HCT116 (cell line): ENCODE results near the gene ADORA1. TPM values are rescaled to one million over a fixed set of nuclear protein-coding genes. Genes with fewer than 3 reads are reported as not detected.

Experiments
- ATAC-seq: fragments of 200-7000 bp; cut with Tn5 transposase; 2 replicates; pipeline ENCODE4 v1.9.1; 2020; ENCODE audit warnings: mild to moderate bottlenecking, moderate library complexity
- BruUV-seq: library from RNA; stranded (reverse); fragments of 400-500 nt; replicated peaks from 2 replicates; lab custom pipeline; 2021; lab: Mats Ljungman, UMichigan
- CTCF ChIA-PET: fragments of 300-600 bp; sonication (Branson Sonifier 250); formaldehyde crosslinking; loops from one replicate; lab custom pipeline; 2021; ENCODE audit warnings: antibody characterized with exemption; lab: Charles Lee
- POLR2A ChIA-PET: fragments of 300-600, 350-600 bp; sonication (Branson Sonifier 250); formaldehyde crosslinking; loops from one replicate; lab custom pipeline; 2021; ENCODE audit warnings: antibody characterized with exemption; lab: Charles Lee
- RAD21 ChIA-PET, 2 experiments: fragments of 300-600 bp; sonication (Branson Sonifier 250); formaldehyde crosslinking; loops; one replicate each; lab custom pipeline; 2023; ENCODE audit warnings: low total read pairs in 2 of 2; ENCODE audit not compliant: uncharacterized antibody in 2 of 2, unreplicated experiment in 2 of 2, low non-redundant PET in 1 of 2; lab: Charles Lee
- DNase-seq: peaks from one replicate; pipeline ENCODE4 v3.0.0-alpha.2; 2010; ENCODE audit warnings: low read depth, low spot score
- H2AFZ ChIP-seq: fragments of 200-600 bp; shearing (Covaris generic), sonication (generic); 2 replicates; pipeline ENCODE4 v1.6.1; 2017; ENCODE audit warnings: low read depth, mixed run types, mixed read lengths, antibody characterized with exemption, low read length; ENCODE audit not compliant: poor library complexity, severe bottlenecking
- H3K27ac ChIP-seq: 2 replicates; pipeline ENCODE4 v1.5.1; 2012; ENCODE audit warnings: low read depth, low read length
- H3K27me3 ChIP-seq: fragments of 200-600 bp; sonication (generic); 2 replicates; pipeline ENCODE4 v1.6.1; 2016; ENCODE audit warnings: mixed run types, low read length, mixed read lengths; ENCODE audit not compliant: insufficient read depth
- H3K36me3 ChIP-seq, 2 experiments: fragments of 200-500 bp in 1 of 2; fragments of 200-600 bp in 1 of 2; sonication (Bioruptor generic) in 1 of 2; sonication (generic) in 1 of 2; 2 replicates each; pipeline versions ENCODE4 v1.5.1 to v1.6.1; 2014 to 2016; ENCODE audit warnings: low read length in 2 of 2, inconsistent platforms in 1 of 2, mixed read lengths in 1 of 2, mixed run types in 1 of 2; ENCODE audit not compliant: insufficient read depth in 2 of 2, control insufficient read depth in 1 of 2
- H3K4me1 ChIP-seq, 2 experiments: fragments of 200-600 bp in 1 of 2; sonication (generic) in 1 of 2; 2 replicates each; pipeline versions ENCODE4 v1.5.1 to v1.6.1; 2012 to 2017; ENCODE audit warnings: low read length in 2 of 2, inconsistent platforms in 1 of 2, mild to moderate bottlenecking in 1 of 2, mixed read lengths in 1 of 2, mixed run types in 1 of 2, moderate library complexity in 1 of 2; ENCODE audit not compliant: insufficient read depth in 2 of 2, control insufficient read depth in 1 of 2
- H3K4me2 ChIP-seq: fragments of 200-600 bp; sonication (generic); 2 replicates; pipeline ENCODE4 v1.6.1; 2017; ENCODE audit warnings: mixed run types, low read length, mixed read lengths
- H3K4me3 ChIP-seq, 2 experiments: fragments of 200-600 bp in 1 of 2; sonication (generic) in 1 of 2; replicated peaks in 1 of 2; 2 replicates each; pipeline ENCODE4 v1.5.1; 2011 to 2016; ENCODE audit warnings: low read length in 2 of 2, control low read depth in 1 of 2, low read depth in 1 of 2, mild to moderate bottlenecking in 1 of 2, mixed read lengths in 1 of 2, mixed run types in 1 of 2
- H3K79me2 ChIP-seq: fragments of 200-600 bp; sonication (generic); 2 replicates; pipeline ENCODE4 v1.6.1; 2017; ENCODE audit warnings: mild to moderate bottlenecking, mixed run types, low read length, moderate library complexity, mixed read lengths; ENCODE audit not compliant: insufficient read depth
- H3K9ac ChIP-seq: fragments of 200-600 bp; sonication (generic); 2 replicates; pipeline ENCODE4 v1.6.1; 2016; ENCODE audit warnings: low read length, mixed read lengths
- H3K9me2 ChIP-seq: fragments of 200-600 bp; sonication (generic), shearing (Covaris generic); 2 replicates; pipeline ENCODE4 v1.6.1; 2017; ENCODE audit warnings: mixed run types, mild to moderate bottlenecking, moderate library complexity; ENCODE audit not compliant: insufficient read depth
- H3K9me3 ChIP-seq, 2 experiments: fragments of 200-500 bp in 1 of 2; fragments of 200-600 bp in 1 of 2; sonication (Bioruptor generic) in 1 of 2; sonication (generic) in 1 of 2; 2 replicates each; pipeline ENCODE4 v1.6.1; 2014 to 2017; ENCODE audit warnings: low read length in 2 of 2, mixed read lengths in 2 of 2, inconsistent platforms in 1 of 2, low read depth in 1 of 2, mild to moderate bottlenecking in 1 of 2, mixed run types in 1 of 2, moderate library complexity in 1 of 2; ENCODE audit not compliant: control insufficient read depth in 1 of 2, insufficient read depth in 1 of 2
- H4K20me1 ChIP-seq: fragments of 200-600 bp; sonication (generic), shearing (Covaris generic); 2 replicates; pipeline ENCODE4 v1.6.1; 2017; ENCODE audit warnings: mixed run types, mild to moderate bottlenecking, moderate library complexity; ENCODE audit not compliant: insufficient read depth
- ATF3 ChIP-seq: IDR thresholded peaks from 2 replicates; pipeline ENCODE4 v1.6.1; 2012
- CBX3 ChIP-seq: IDR thresholded peaks from 2 replicates; pipeline ENCODE4 v1.6.1; 2012; ENCODE audit warnings: low read depth
- CTCF ChIP-seq, 3 experiments: fragments of 200-600 bp in 1 of 3; sonication (generic) in 1 of 3; IDR thresholded peaks in 2 of 3; conservative IDR thresholded peaks in 1 of 3; 2 replicates each; pipeline ENCODE4 v1.5.1; 2012 to 2017; ENCODE audit warnings: low read depth in 2 of 3, low read length in 2 of 3, antibody characterized with exemption in 1 of 3, borderline replicate concordance in 1 of 3, control low read depth in 1 of 3, mild to moderate bottlenecking in 1 of 3, mixed read lengths in 1 of 3, mixed run types in 1 of 3, moderate library complexity in 1 of 3; ENCODE audit not compliant: insufficient read depth in 1 of 3
- EGR1 ChIP-seq: IDR thresholded peaks from 2 replicates; pipeline ENCODE4 v1.6.1; 2012; ENCODE audit warnings: low read depth
- EZH2 ChIP-seq: fragments of 200-600 bp; sonication (generic); IDR thresholded peaks from 2 replicates; pipeline ENCODE4 v1.6.1; 2017; ENCODE audit warnings: antibody characterized with exemption, mixed run types
- JUND ChIP-seq: IDR thresholded peaks from 2 replicates; pipeline ENCODE4 v1.6.1; 2012
- MAX ChIP-seq: IDR thresholded peaks from 2 replicates; pipeline ENCODE4 v1.6.1; 2012
- POLR2A ChIP-seq: IDR thresholded peaks from 2 replicates; pipeline ENCODE4 v1.7.0; 2011; ENCODE audit warnings: borderline replicate concordance; ENCODE audit not compliant: insufficient read depth, insufficient read length; ENCODE audit errors: extremely low read depth
- POLR2AphosphoS5 ChIP-seq: IDR thresholded peaks from 2 replicates; pipeline ENCODE4 v1.6.1; 2011; ENCODE audit warnings: mild to moderate bottlenecking, low read depth, low read length, moderate library complexity
- SP1 ChIP-seq: IDR thresholded peaks from 2 replicates; pipeline ENCODE4 v1.6.1; 2012; ENCODE audit warnings: low read depth
- SRF ChIP-seq: IDR thresholded peaks from 2 replicates; pipeline ENCODE4 v1.6.1; 2012; ENCODE audit warnings: low read depth
- TCF7L2 ChIP-seq: IDR thresholded peaks from 2 replicates; pipeline ENCODE4 v1.7.0; 2011; ENCODE audit warnings: borderline replicate concordance, inconsistent platforms; ENCODE audit not compliant: insufficient read depth, insufficient read length; ENCODE audit errors: extremely low read depth
- ZBTB33 ChIP-seq: IDR thresholded peaks from 2 replicates; pipeline ENCODE4 v1.6.1; 2011; ENCODE audit warnings: mild to moderate bottlenecking, low read length, moderate library complexity; ENCODE audit not compliant: insufficient replicate concordance; ENCODE audit errors: extremely low read depth
- ZNF274 ChIP-seq: fragments of 200-500 bp; sonication (Bioruptor generic); IDR thresholded peaks from 2 replicates; pipeline ENCODE4 v1.6.1; 2014; ENCODE audit warnings: mild to moderate bottlenecking, low read depth, low read length, inconsistent platforms
- intact Hi-C: fragments of 100-400 bp; cut with micrococcal nuclease; formaldehyde crosslinking; loops from 2 replicates; pipeline ENCODE4 v1.10.0; 2022
- total RNA-seq: library from RNA; stranded (reverse); gene quantifications from one replicate; pipeline ENCODE4 v1.2.1, GENCODE V29; 2021; ENCODE audit not compliant: unreplicated experiment

The ADORA1 gene
- total RNA-seq, 1 experiment from 2014 or later, result 2.8 TPM

- BruUV-seq, result no TSS peak
- DNase-seq (no peak), ATAC-seq (no peak)
- POLR2A ChIA-PET, result no interaction called here
- peaks cover 7 to 35% of the 10 kb centered on the region in 2 experiments; a peak in 3 of 4 replicates for H3K4me1 ChIP-seq
- no peaks in the 10 kb centered on the region for H3K79me2 ChIP-seq
- RAD21 ChIA-PET, result no interaction called here
- no peaks in the 10 kb centered on the region for H3K9me3 ChIP-seq
- no peak overlapping the region for H3K4me2 ChIP-seq
- H3K27ac ChIP-seq, result no peak overlapping the region
- no peak overlapping the region for H2AFZ ChIP-seq
- H3K4me3 ChIP-seq, result no peak overlapping the region
- no peak for TF ChIP-seq ATF3
- no peak for TF ChIP-seq SP1
- no peak for TF ChIP-seq TCF7L2
- no peak for TF ChIP-seq CTCF (IDR thresholded peaks at IDR 0.05 in 2 of 3, conservative IDR thresholded peaks at IDR 0.05 in 1 of 3; ENCODE audit: borderline replicate concordance in 1 of 3, insufficient read depth in 1 of 3, low read depth in 2 of 3, low read length in 2 of 3)
- no peak for TF ChIP-seq ZBTB33
- no peak for TF ChIP-seq CBX3
- TF ChIP-seq POLR2A, result no peak
- no peak for TF ChIP-seq JUND
- no peak for TF ChIP-seq EGR1
- no peak for TF ChIP-seq EZH2
- no peak for TF ChIP-seq MAX
- TF ChIP-seq ZNF274, result no peak
- no peak for TF ChIP-seq POLR2AphosphoS5
- TF ChIP-seq SRF, result no peak
- H3K9ac ChIP-seq, result no peak overlapping the region
- H3K36me3 ChIP-seq, result no peaks in the 10 kb centered on the region
- no peaks in the 10 kb centered on the region for H3K27me3 ChIP-seq
- H4K20me1 ChIP-seq, result no peaks in the 10 kb centered on the region
- H3K9me2 ChIP-seq, result no peaks in the 10 kb centered on the region
- CTCF ChIA-PET, result no interaction called here
- intact Hi-C loops, result no loop called here
Observed at GRCh38 chr1:203167913-203168200, 40.3 kb downstream of the ADORA1 start.
